A673 (cell line): ENCODE results near the gene ST7. TPM values are rescaled to one million over a fixed set of nuclear protein-coding genes. Genes with fewer than 3 reads are reported as not detected.

Source experiments
- BruUV-seq: library from RNA; stranded (reverse); fragments of 400-500 nt; replicated peaks from 2 replicates; lab custom pipeline; 2021; lab: Mats Ljungman, UMichigan
- CTCF ChIA-PET: fragments of 300-600 bp; sonication (Branson Sonifier 250); formaldehyde crosslinking; loops from one replicate; lab custom pipeline; 2022; ENCODE audit warnings: antibody characterized with exemption; lab: Charles Lee
- POLR2A ChIA-PET: fragments of 300-600 bp; sonication (Branson Sonifier 250); formaldehyde crosslinking; loops from one replicate; lab custom pipeline; 2022; ENCODE audit warnings: antibody characterized with exemption; ENCODE audit not compliant: low non-redundant PET; lab: Charles Lee
- DNase-seq: peaks from one replicate; pipeline ENCODE4 v3.0.0-alpha.2; 2015; ENCODE audit warnings: low spot score
- H3K27ac ChIP-seq: fragments of 200-600 bp; sonication (generic); 2 replicates; pipeline ENCODE4 v1.5.1; 2016; ENCODE audit warnings: mixed run types, low read depth, mild to moderate bottlenecking, mixed read lengths, antibody characterized with exemption, low read length; ENCODE audit not compliant: poor library complexity, severe bottlenecking
- H3K27me3 ChIP-seq: fragments of 200-600 bp; sonication (generic); replicated peaks from 2 replicates; pipeline ENCODE4 v1.6.1; 2017; ENCODE audit warnings: mixed run types, low read depth, mild to moderate bottlenecking, mixed read lengths, antibody characterized with exemption, low read length; ENCODE audit not compliant: insufficient read depth, poor library complexity
- H3K36me3 ChIP-seq: fragments of 200-600 bp; sonication (generic); 2 replicates; pipeline ENCODE4 v1.6.1; 2016; ENCODE audit warnings: mixed run types, mild to moderate bottlenecking, mixed read lengths, antibody characterized with exemption, low read length; ENCODE audit not compliant: insufficient read depth, poor library complexity, severe bottlenecking
- H3K4me1 ChIP-seq: fragments of 200-600 bp; sonication (generic); 2 replicates; pipeline ENCODE4 v1.6.1; 2017; ENCODE audit warnings: mixed run types, mild to moderate bottlenecking, mixed read lengths, antibody characterized with exemption, low read length; ENCODE audit not compliant: insufficient read depth, poor library complexity, severe bottlenecking
- H3K4me3 ChIP-seq: fragments of 200-600 bp; sonication (generic); 2 replicates; pipeline ENCODE4 v1.5.1; 2016; ENCODE audit warnings: low read depth, mixed run types, mild to moderate bottlenecking, mixed read lengths, low read length; ENCODE audit not compliant: poor library complexity, severe bottlenecking
- H3K9me3 ChIP-seq: fragments of 200-600 bp; sonication (generic); 2 replicates; pipeline ENCODE4 v1.6.1; 2016; ENCODE audit warnings: mixed run types, low read depth, mild to moderate bottlenecking, mixed read lengths, antibody characterized with exemption, low read length; ENCODE audit not compliant: poor library complexity, severe bottlenecking
- CTCF ChIP-seq: fragments of 300-800, 200-600 bp; sonication (generic); conservative IDR thresholded peaks from 2 replicates; pipeline ENCODE4 v1.5.1; 2017; ENCODE audit warnings: low read depth, mild to moderate bottlenecking, antibody characterized with exemption, low read length, moderate library complexity, mixed read lengths
- EZH2 ChIP-seq: fragments of 200-600 bp; sonication (generic); IDR thresholded peaks from 2 replicates; pipeline ENCODE4 v1.6.1; 2017; ENCODE audit warnings: borderline replicate concordance, low read depth, mild to moderate bottlenecking, mixed read lengths, antibody characterized with exemption, low read length; ENCODE audit not compliant: poor library complexity, severe bottlenecking
- intact Hi-C: fragments of 100-400 bp; cut with micrococcal nuclease; formaldehyde crosslinking; loops from one replicate; pipeline ENCODE4 v1.10.0; 2022; ENCODE audit not compliant: unreplicated experiment
- total RNA-seq: library from RNA; stranded (reverse); gene quantifications from 2 replicates; pipeline ENCODE4 v1.2.3, GENCODE V29; 2021

ST7 gene
- total RNA-seq, 1 experiment from 2014 or later = 24.3 TPM

- ChIA-PET POLR2A (no interaction called here), CTCF (no interaction called here)
- no peak for TF ChIP-seq EZH2
- TF ChIP-seq CTCF = no peak
- H3K36me3 ChIP-seq = no peaks in the 10 kb centered on the region
- H3K27ac ChIP-seq = no peak overlapping the region
- no peak for DNase-seq
- H3K27me3 ChIP-seq = no peaks in the 10 kb centered on the region
- no peaks in the 10 kb centered on the region for H3K4me1 ChIP-seq
- no peak overlapping the region for H3K4me3 ChIP-seq
- no TSS peak for BruUV-seq
- intact Hi-C loops = no loop called here
- H3K9me3 ChIP-seq = no peaks in the 10 kb centered on the region
These were observed 51.6 kb downstream of the ST7 start for GRCh38 chr7:117004899-117005298.

GRCh38 chr7:117005449-117005848 is 52.1 kb downstream of the ST7 start:
- no peaks in the 10 kb centered on the region for H3K4me1 ChIP-seq
- H3K27ac ChIP-seq = no peak overlapping the region
- H3K27me3 ChIP-seq = no peaks in the 10 kb centered on the region
- DNase-seq = no peak
- CTCF ChIA-PET = no interaction called here
- POLR2A ChIA-PET = no interaction called here
- intact Hi-C loops = no loop called here
- no peaks in the 10 kb centered on the region for H3K9me3 ChIP-seq
- BruUV-seq = no TSS peak
- no peaks in the 10 kb centered on the region for H3K36me3 ChIP-seq
- no peak overlapping the region for H3K4me3 ChIP-seq
- no peak for TF ChIP-seq EZH2
- TF ChIP-seq CTCF = no peak

GRCh38 chr7:117006907-117007684 is 53.8 kb downstream of the ST7 start:
- no peak for TF ChIP-seq CTCF
- TF ChIP-seq EZH2 = no peak
- no peak overlapping the region for H3K27ac ChIP-seq
- ChIA-PET POLR2A (no interaction called here), CTCF (no interaction called here)
- DNase-seq = no peak
- H3K27me3 ChIP-seq = no peaks in the 10 kb centered on the region
- no peak overlapping the region for H3K4me3 ChIP-seq
- no peaks in the 10 kb centered on the region for H3K9me3 ChIP-seq
- intact Hi-C loops = no loop called here
- H3K36me3 ChIP-seq = no peaks in the 10 kb centered on the region
- BruUV-seq = no TSS peak
- peaks cover 4% of the 10 kb centered on the region for H3K4me1 ChIP-seq
